ENCODE data around the gene NDOR1.
A peak's percentile ranks its signal among the peaks of the same experiment; 100 is the strongest.

Gene NDOR1

GRCh38 chr9:137195525-137196220 lies 9.8 kb upstream of the NDOR1 start:
- no peaks in the 10 kb centered on the region for H3K9me2 ChIP-seq (replicated peaks; ENCODE audit: low read depth, low read length)
- peaks cover 7% of the 10 kb centered on the region; the same call in 1 of the 2 replicates for H3K36me3 ChIP-seq (ENCODE audit: insufficient read depth, low read length)
- H3K79me2 ChIP-seq (ENCODE audit: insufficient read depth, low read length), result peaks cover 39% of the 10 kb centered on the region
- H2AFZ ChIP-seq (ENCODE audit: low read length), result no peak overlapping the region
- peaks cover 16% of the 10 kb centered on the region for H3K4me1 ChIP-seq (ENCODE audit: insufficient read depth, low read length, poor library complexity, severe bottlenecking)
- H3K9ac ChIP-seq (ENCODE audit: low read depth, low read length, poor library complexity, severe bottlenecking), result no peak overlapping the region
- H3K4me3 ChIP-seq (ENCODE audit: low read length, poor library complexity, severe bottlenecking), result no peak overlapping the region
- TF ChIP-seq CTCF (conservative IDR thresholded peaks at IDR 0.05; ENCODE audit: low read length) (no peak), EZH2phosphoT487 (IDR thresholded peaks at IDR 0.05; ENCODE audit: borderline replicate concordance) (no peak)
- H3K27me3 ChIP-seq (ENCODE audit: insufficient read depth, low read length, poor library complexity, severe bottlenecking), result no peaks in the 10 kb centered on the region
- no peaks in the 10 kb centered on the region for H3K9me3 ChIP-seq (ENCODE audit: insufficient read depth, low read depth, low read length)
- peaks cover 14% of the 10 kb centered on the region for H4K20me1 ChIP-seq (ENCODE audit: insufficient read depth, low read length, poor library complexity, severe bottlenecking)
- H3K4me2 ChIP-seq (ENCODE audit: low read depth, low read length, poor library complexity, severe bottlenecking), result peak overlapping the region; percentile 27
- H3F3A ChIP-seq (ENCODE audit: low read depth), result no peaks in the 10 kb centered on the region

GRCh38 chr9:137198051-137198901 lies 7.2 kb upstream of the NDOR1 start:
- H3K36me3 ChIP-seq (ENCODE audit: insufficient read depth, low read length), result no peaks in the 10 kb centered on the region
- peaks cover 46% of the 10 kb centered on the region for H3K79me2 ChIP-seq (ENCODE audit: insufficient read depth, low read length)
- no peaks in the 10 kb centered on the region for H3K9me2 ChIP-seq (replicated peaks; ENCODE audit: low read depth, low read length)
- H3K27me3 ChIP-seq (ENCODE audit: insufficient read depth, low read length, poor library complexity, severe bottlenecking), result no peaks in the 10 kb centered on the region
- peaks cover 25% of the 10 kb centered on the region for H3K4me1 ChIP-seq (ENCODE audit: insufficient read depth, low read length, poor library complexity, severe bottlenecking)
- no peak overlapping the region for H2AFZ ChIP-seq (ENCODE audit: low read length)
- H3K4me2 ChIP-seq (ENCODE audit: low read depth, low read length, poor library complexity, severe bottlenecking), result peak overlapping the region; percentile 65
- H3K4me3 ChIP-seq (ENCODE audit: low read length, poor library complexity, severe bottlenecking), result peak overlapping the region; percentile 67
- H3K9ac ChIP-seq (ENCODE audit: low read depth, low read length, poor library complexity, severe bottlenecking), result peak overlapping the region; percentile 10
- H3K9me3 ChIP-seq (ENCODE audit: insufficient read depth, low read depth, low read length), result no peaks in the 10 kb centered on the region
- TF ChIP-seq EZH2phosphoT487 (IDR thresholded peaks at IDR 0.05; ENCODE audit: borderline replicate concordance) (no peak), CTCF (conservative IDR thresholded peaks at IDR 0.05; ENCODE audit: low read length) (no peak)
- H4K20me1 ChIP-seq (ENCODE audit: insufficient read depth, low read length, poor library complexity, severe bottlenecking), result peaks cover 12% of the 10 kb centered on the region
- no peaks in the 10 kb centered on the region for H3F3A ChIP-seq (ENCODE audit: low read depth)

GRCh38 chr9:137198902-137199283 lies 6.6 kb upstream of the NDOR1 start:
- Histone ChIP-seq H3K4me2 (ENCODE audit: low read depth, low read length, poor library complexity, severe bottlenecking) (peak overlapping the region; percentile 65), H3K36me3 (ENCODE audit: insufficient read depth, low read length) (no peaks in the 10 kb centered on the region), H3K4me1 (ENCODE audit: insufficient read depth, low read length, poor library complexity, severe bottlenecking) (peaks cover 26% of the 10 kb centered on the region), H3K4me3 (ENCODE audit: low read length, poor library complexity, severe bottlenecking) (peak overlapping the region; percentile 67), H3K79me2 (ENCODE audit: insufficient read depth, low read length) (peaks cover 52% of the 10 kb centered on the region), H3F3A (ENCODE audit: low read depth) (no peaks in the 10 kb centered on the region), H3K27me3 (ENCODE audit: insufficient read depth, low read length, poor library complexity, severe bottlenecking) (no peaks in the 10 kb centered on the region), H4K20me1 (ENCODE audit: insufficient read depth, low read length, poor library complexity, severe bottlenecking) (peaks cover 13% of the 10 kb centered on the region), H3K9me3 (ENCODE audit: insufficient read depth, low read depth, low read length) (no peaks in the 10 kb centered on the region), H2AFZ (ENCODE audit: low read length) (no peak overlapping the region), H3K9me2 (replicated peaks; ENCODE audit: low read depth, low read length) (no peaks in the 10 kb centered on the region), H3K9ac (ENCODE audit: low read depth, low read length, poor library complexity, severe bottlenecking) (peak overlapping the region; percentile 10)
- TF ChIP-seq CTCF (conservative IDR thresholded peaks at IDR 0.05; ENCODE audit: low read length) (no peak), EZH2phosphoT487 (IDR thresholded peaks at IDR 0.05; ENCODE audit: borderline replicate concordance) (no peak)

Data from Loucy (cell line).